ENCODE measurements around the gene ZNF354C. TPM values are rescaled to one million over a fixed set of nuclear protein-coding genes. Genes with fewer than 3 reads are reported as not detected.

ZNF354C gene
- total and polyA plus RNA-seq, 9 of the 15 experiments (the other 6 are each of a cell fraction or from before 2014, with no cell fraction given): 0.01 to 0.08 (median 0.03) TPM; not detected in 1

GRCh38 chr5:179055436-179055835, 4.7 kb upstream of the ZNF354C start:
- 4% methylated on average over 3 of the region's 3 CpGs for WGBS (ENCODE audit: insufficient coverage, low coverage, missing lambda C conversion rate)
- H3K4me1 ChIP-seq (replicated peaks in 1 of 2; ENCODE audit: control insufficient read depth in 2 of 2, insufficient read depth in 2 of 2, low read length in 2 of 2): peaks cover 0 to 5% of the 10 kb centered on the region in 2 experiments; a peak in 2 of 5 replicates
- CTCF ChIA-PET (ENCODE audit: low intra/inter-chr PET ratio): no interaction called here
- TF ChIP-seq HOXB6 (CRISPR knock-in tag; IDR thresholded peaks at IDR 0.05; ENCODE audit: borderline replicate concordance): no peak
- no peak for TF ChIP-seq KLF10 (CRISPR knock-in tag; IDR thresholded peaks at IDR 0.05)
- TF ChIP-seq, protein P1, sequence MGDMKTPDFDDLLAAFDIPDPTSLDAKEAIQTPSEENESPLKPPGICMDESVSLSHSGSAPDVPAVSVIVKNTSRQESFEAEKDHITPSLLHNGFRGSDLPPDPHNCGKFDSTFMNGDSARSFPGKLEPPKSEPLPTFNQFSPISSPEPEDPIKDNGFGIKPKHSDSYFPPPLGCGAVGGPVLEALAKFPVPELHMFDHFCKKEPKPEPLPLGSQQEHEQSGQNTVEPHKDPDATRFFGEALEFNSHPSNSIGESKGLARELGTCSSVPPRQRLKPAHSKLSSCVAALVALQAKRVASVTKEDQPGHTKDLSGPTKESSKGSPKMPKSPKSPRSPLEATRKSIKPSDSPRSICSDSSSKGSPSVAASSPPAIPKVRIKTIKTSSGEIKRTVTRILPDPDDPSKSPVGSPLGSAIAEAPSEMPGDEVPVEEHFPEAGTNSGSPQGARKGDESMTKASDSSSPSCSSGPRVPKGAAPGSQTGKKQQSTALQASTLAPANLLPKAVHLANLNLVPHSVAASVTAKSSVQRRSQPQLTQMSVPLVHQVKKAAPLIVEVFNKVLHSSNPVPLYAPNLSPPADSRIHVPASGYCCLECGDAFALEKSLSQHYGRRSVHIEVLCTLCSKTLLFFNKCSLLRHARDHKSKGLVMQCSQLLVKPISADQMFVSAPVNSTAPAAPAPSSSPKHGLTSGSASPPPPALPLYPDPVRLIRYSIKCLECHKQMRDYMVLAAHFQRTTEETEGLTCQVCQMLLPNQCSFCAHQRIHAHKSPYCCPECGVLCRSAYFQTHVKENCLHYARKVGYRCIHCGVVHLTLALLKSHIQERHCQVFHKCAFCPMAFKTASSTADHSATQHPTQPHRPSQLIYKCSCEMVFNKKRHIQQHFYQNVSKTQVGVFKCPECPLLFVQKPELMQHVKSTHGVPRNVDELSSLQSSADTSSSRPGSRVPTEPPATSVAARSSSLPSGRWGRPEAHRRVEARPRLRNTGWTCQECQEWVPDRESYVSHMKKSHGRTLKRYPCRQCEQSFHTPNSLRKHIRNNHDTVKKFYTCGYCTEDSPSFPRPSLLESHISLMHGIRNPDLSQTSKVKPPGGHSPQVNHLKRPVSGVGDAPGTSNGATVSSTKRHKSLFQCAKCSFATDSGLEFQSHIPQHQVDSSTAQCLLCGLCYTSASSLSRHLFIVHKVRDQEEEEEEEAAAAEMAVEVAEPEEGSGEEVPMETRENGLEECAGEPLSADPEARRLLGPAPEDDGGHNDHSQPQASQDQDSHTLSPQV (IDR thresholded peaks at IDR 0.05): no peak
- intact Hi-C loops (cut with micrococcal nuclease) (no loop called here), in situ Hi-C loops (cut with MboI) (no loop called here)
- H3K9me3 ChIP-seq (replicated peaks; ENCODE audit: control insufficient read depth, insufficient read depth, low read depth, low read length): no peaks in the 10 kb centered on the region
- POLR2A ChIA-PET: no interaction called here
- no peak overlapping the region for H2AFZ ChIP-seq (ENCODE audit: low read depth, low read length)
- H3K4me3 ChIP-seq: no peak overlapping the region
- H3K36me3 ChIP-seq (ENCODE audit: control insufficient read depth, insufficient read depth, low read length): no peaks in the 10 kb centered on the region
- H4K20me1 ChIP-seq (replicated peaks; ENCODE audit: control insufficient read depth, insufficient read depth, low read length): no peaks in the 10 kb centered on the region
- no peak for DNase-seq (ENCODE audit: extremely low read depth in 1 of 4, low spot score in 3 of 4)
- H3K9me1 ChIP-seq (ENCODE audit: control insufficient read depth, insufficient read depth, low read length): no peaks in the 10 kb centered on the region
- H3K4me2 ChIP-seq (ENCODE audit: insufficient read depth, low read length): no peak overlapping the region
- no peak for FAIRE-seq
- H3K27ac ChIP-seq (ENCODE audit: extremely low read depth, low read depth, low read length): no peak overlapping the region
- no TSS peak for BruUV-seq (replicated peaks)
- no peaks in the 10 kb centered on the region for H3K27me3 ChIP-seq (ENCODE audit: control insufficient read depth in 2 of 2, insufficient read depth in 2 of 2, low read length in 2 of 2)
- ATAC-seq: no peak
- no peaks in the 10 kb centered on the region for H3K79me2 ChIP-seq (ENCODE audit: control insufficient read depth, insufficient read depth, low read length)
- H3K9ac ChIP-seq (ENCODE audit: insufficient read depth in 1 of 2, low read depth in 2 of 2, low read length in 2 of 2): no peak overlapping the region
